IMR-90 (cell line): ENCODE measurements around the gene CLDN25. TPM values are rescaled to one million over a fixed set of nuclear protein-coding genes. Genes with fewer than 3 reads are reported as not detected.

Source experiments
- ATAC-seq: fragments of 200-7000 bp; cut with Tn5 transposase; 2 replicates; pipeline ENCODE4 v1.9.1; 2020; ENCODE audit warnings: low read depth, mild to moderate bottlenecking, moderate library complexity
- BruUV-seq: library from RNA; stranded (reverse); fragments of 400-500 nt; replicated peaks from 2 replicates; lab custom pipeline; 2021; lab: Mats Ljungman, UMichigan
- CTCF ChIA-PET: fragments of 300-600 bp; formaldehyde crosslinking; extraction: SDS; loops from one replicate; lab custom pipeline; 2021; ENCODE audit warnings: antibody characterized with exemption; lab: Yijun Ruan, JAX
- POLR2A ChIA-PET: fragments of 300-600 bp; sonication (Branson Sonifier 250); formaldehyde crosslinking; loops from one replicate; lab custom pipeline; 2022; ENCODE audit warnings: antibody characterized with exemption; ENCODE audit not compliant: unreplicated experiment; lab: Charles Lee
- DNase-seq: peaks from one replicate; pipeline ENCODE4 v3.0.0; 2013
- H2AFZ ChIP-seq: replicated peaks from 2 replicates; pipeline ENCODE3; 2013; ENCODE audit warnings: low read length, mild to moderate bottlenecking; ENCODE audit not compliant: poor library complexity
- H2AK5ac ChIP-seq: 2 replicates; pipeline ENCODE4 v1.6.1; 2013; ENCODE audit warnings: low read depth, low read length, inconsistent platforms
- H2AK9ac ChIP-seq: replicated peaks from 2 replicates; pipeline ENCODE3; 2013; ENCODE audit warnings: mild to moderate bottlenecking, low read depth, low read length, moderate library complexity; ENCODE audit not compliant: poor library complexity
- H2BK120ac ChIP-seq: 2 replicates; pipeline ENCODE4 v1.6.1; 2013; ENCODE audit warnings: low read depth, low read length, inconsistent platforms
- H2BK15ac ChIP-seq: 3 replicates; pipeline ENCODE4 v1.6.1; 2013; ENCODE audit warnings: low read depth, low read length, inconsistent platforms
- H2BK20ac ChIP-seq: 2 replicates; pipeline ENCODE4 v1.6.1; 2013; ENCODE audit warnings: low read depth, mild to moderate bottlenecking, inconsistent platforms, low read length, moderate library complexity
- H2BK5ac ChIP-seq: 2 replicates; pipeline ENCODE4 v1.6.1; 2013; ENCODE audit warnings: mild to moderate bottlenecking, low read depth, low read length, inconsistent platforms; ENCODE audit not compliant: poor library complexity, severe bottlenecking
- H3K14ac ChIP-seq: replicated peaks from 2 replicates; pipeline ENCODE4 v1.6.1; 2013; ENCODE audit warnings: low read depth, low read length, inconsistent platforms
- H3K18ac ChIP-seq: 2 replicates; pipeline ENCODE4 v1.6.1; 2013; ENCODE audit warnings: low read depth, low read length, control low read depth
- H3K23ac ChIP-seq: 2 replicates; pipeline ENCODE4 v1.6.1; 2013; ENCODE audit warnings: low read depth, low read length, inconsistent platforms
- H3K27ac ChIP-seq: 2 replicates; pipeline ENCODE4 v1.5.1; 2013; ENCODE audit warnings: mild to moderate bottlenecking, control low read depth, low read length; ENCODE audit not compliant: insufficient read depth
- H3K27me3 ChIP-seq: 2 replicates; pipeline ENCODE4 v1.6.1; 2013; ENCODE audit warnings: low read length; ENCODE audit not compliant: control insufficient read depth, insufficient read depth
- H3K36me3 ChIP-seq: 2 replicates; pipeline ENCODE4 v1.6.1; 2013; ENCODE audit warnings: low read length, mixed read lengths; ENCODE audit not compliant: control insufficient read depth, insufficient read depth
- H3K4ac ChIP-seq: 2 replicates; pipeline ENCODE4 v1.6.1; 2013; ENCODE audit warnings: low read depth, low read length, inconsistent platforms
- H3K4me1 ChIP-seq: 2 replicates; pipeline ENCODE4 v1.6.1; 2013; ENCODE audit warnings: low read length, mixed read lengths; ENCODE audit not compliant: control insufficient read depth, insufficient read depth
- H3K4me2 ChIP-seq: 2 replicates; pipeline ENCODE4 v1.6.1; 2013; ENCODE audit warnings: low read depth, mild to moderate bottlenecking, control low read depth, low read length, moderate library complexity
- H3K4me3 ChIP-seq: 2 replicates; pipeline ENCODE4 v1.5.1; 2013; ENCODE audit warnings: low read depth, mild to moderate bottlenecking, control low read depth, low read length, moderate library complexity; ENCODE audit not compliant: insufficient read depth
- H3K56ac ChIP-seq: 2 replicates; pipeline ENCODE4 v1.6.1; 2013; ENCODE audit warnings: low read length, inconsistent platforms; ENCODE audit not compliant: insufficient read depth; ENCODE audit errors: extremely low read depth
- H3K79me1 ChIP-seq, 2 experiments: 2 replicates each; pipeline ENCODE4 v1.6.1; 2013; ENCODE audit warnings: low read length in 2 of 2, inconsistent platforms in 1 of 2, low read depth in 1 of 2
- H3K9ac ChIP-seq: 2 replicates; pipeline ENCODE4 v1.6.1; 2013; ENCODE audit warnings: low read depth, low read length, control low read depth
- H3K9me1 ChIP-seq: 2 replicates; pipeline ENCODE4 v1.6.1; 2013; ENCODE audit warnings: low read length, inconsistent platforms; ENCODE audit not compliant: insufficient read depth
- H3K9me3 ChIP-seq: 2 replicates; pipeline ENCODE4 v1.6.1; 2013; ENCODE audit warnings: low read length; ENCODE audit not compliant: control insufficient read depth, insufficient read depth
- H4K20me1 ChIP-seq: 2 replicates; pipeline ENCODE4 v1.6.1; 2013; ENCODE audit warnings: low read length, inconsistent platforms; ENCODE audit not compliant: insufficient read depth
- H4K5ac ChIP-seq: 2 replicates; pipeline ENCODE4 v1.6.1; 2013; ENCODE audit warnings: mild to moderate bottlenecking, low read depth, low read length, control low read depth
- H4K8ac ChIP-seq, 2 experiments: 2 replicates each; pipeline ENCODE4 v1.6.1; 2013; ENCODE audit warnings: low read depth in 2 of 2, low read length in 2 of 2, control low read depth in 1 of 2, inconsistent platforms in 1 of 2
- H4K91ac ChIP-seq: 2 replicates; pipeline ENCODE4 v1.6.1; 2013; ENCODE audit warnings: low read depth, low read length, inconsistent platforms; ENCODE audit not compliant: insufficient read depth
- CEBPB ChIP-seq: IDR thresholded peaks from 2 replicates; pipeline ENCODE4 v1.6.1; 2012; ENCODE audit warnings: low read depth, low read length, improper control_type of control experiment
- CTCF ChIP-seq: conservative IDR thresholded peaks from 2 replicates; pipeline ENCODE4 v1.5.1; 2012; ENCODE audit warnings: mild to moderate bottlenecking, low read depth, low read length, improper control_type of control experiment
- ELK1 ChIP-seq: fragments of 150-350 bp; IDR thresholded peaks from 2 replicates; pipeline ENCODE4 v1.6.1; 2016; ENCODE audit warnings: low read depth, mild to moderate bottlenecking, low read length, moderate library complexity, borderline replicate concordance
- FOS ChIP-seq: fragments of 150-350 bp; IDR thresholded peaks from 2 replicates; pipeline ENCODE4 v1.6.1; 2016; ENCODE audit warnings: low read depth, low read length
- MAFK ChIP-seq: IDR thresholded peaks from 2 replicates; pipeline ENCODE4 v1.6.1; 2012; ENCODE audit warnings: low read depth, low read length, improper control_type of control experiment
- MAZ ChIP-seq: IDR thresholded peaks from 2 replicates; pipeline ENCODE4 v1.6.1; 2012; ENCODE audit warnings: low read depth, mild to moderate bottlenecking, low read length, improper control_type of control experiment, moderate library complexity, borderline replicate concordance
- MXI1 ChIP-seq: IDR thresholded peaks from 2 replicates; pipeline ENCODE4 v1.6.1; 2012; ENCODE audit warnings: low read depth, mild to moderate bottlenecking, low read length, moderate library complexity, borderline replicate concordance
- NFE2L2 ChIP-seq: fragments of 150-350 bp; IDR thresholded peaks from 2 replicates; pipeline ENCODE4 v1.6.1; 2016; ENCODE audit warnings: low read depth, mild to moderate bottlenecking, low read length
- RFX5 ChIP-seq: IDR thresholded peaks from 2 replicates; pipeline ENCODE4 v1.8.0; 2012; ENCODE audit warnings: low read depth, mild to moderate bottlenecking, low read length, moderate library complexity
- WGBS, 2 experiments: methylation state at CpG; one replicate each; pipeline versions ENCODE4 v1.1.5 to v1.1.7; 2013; ENCODE audit warnings: missing lambda C conversion rate in 2 of 2; ENCODE audit not compliant: insufficient read length in 1 of 2; ENCODE audit errors: extremely low coverage in 2 of 2; 5-methylcytosine and 5-hydroxymethylcytosine counted together
- dilution Hi-C: fragments of 300-500 bp; cut with HindIII; formaldehyde crosslinking; loops from one replicate; pipeline ENCODE4 v1.14.3; 2018; ENCODE audit warnings: low sequenced_read_pairs; ENCODE audit not compliant: unreplicated experiment
- in situ Hi-C: fragments of 300-500 bp; cut with MboI; formaldehyde crosslinking; loops from 3 replicates; pipeline ENCODE4 v1.14.3; 2019; ENCODE audit warnings: low sequenced_read_pairs, inconsistent platforms, mixed read lengths
- intact Hi-C: fragments of 100-400 bp; cut with micrococcal nuclease; formaldehyde crosslinking; loops from 2 replicates; pipeline ENCODE4 v1.10.0; 2022
- polyA plus RNA-seq, 3 experiments: library from polyadenylated mRNA; depleted of rRNA; stranded (reverse); fragments of >200 nt; gene quantifications; 2 replicates each; pipeline ENCODE4 v1.2.3, GENCODE V29; 2012; ENCODE audit warnings: low replicate concordance in 1 of 3
- total RNA-seq: library from RNA; depleted of rRNA; stranded (reverse); fragments of >200 nt; gene quantifications from 2 replicates; pipeline ENCODE4 v1.2.3, GENCODE V29; 2012

Gene CLDN25
- total and polyA plus RNA-seq, 2 of the 4 experiments (the other 2 are of a cell fraction): not detected

GRCh38 chr11:113829751-113830150 lies 50.2 kb downstream of the CLDN25 start:
- ChIA-PET CTCF (no interaction called here), POLR2A (no interaction called here)
- no peak overlapping the region for H3K4me3 ChIP-seq
- H3K18ac ChIP-seq: no peak overlapping the region
- ATAC-seq: no peak
- H3K27me3 ChIP-seq: no peaks in the 10 kb centered on the region
- no peaks in the 10 kb centered on the region for H3K9me3 ChIP-seq
- DNase-seq: no peak
- H4K5ac ChIP-seq: no peak overlapping the region
- H3K79me1 ChIP-seq: no peaks in the 10 kb centered on the region
- no peak overlapping the region for H2BK20ac ChIP-seq
- no peak overlapping the region for H2BK120ac ChIP-seq
- H4K91ac ChIP-seq: no peak overlapping the region
- BruUV-seq: no TSS peak
- no peaks in the 10 kb centered on the region for H4K20me1 ChIP-seq
- H3K9me1 ChIP-seq: peaks cover 2% of the 10 kb centered on the region; the same call in 1 of the 2 replicates
- H3K4me2 ChIP-seq: no peak overlapping the region
- H3K36me3 ChIP-seq: peaks cover 8% of the 10 kb centered on the region
- no CpG with 5 or more reads among the region's 2 CpGs for WGBS, 2 experiments
- no peak overlapping the region for H3K27ac ChIP-seq
- no peak overlapping the region for H2BK5ac ChIP-seq
- TF ChIP-seq NFE2L2 (no peak), MAFK (no peak), MAZ (no peak), CTCF (no peak), CEBPB (no peak), ELK1 (no peak), RFX5 (no peak), MXI1 (no peak), FOS (no peak)
- H3K4me1 ChIP-seq: peaks cover 2% of the 10 kb centered on the region; the same call in 1 of the 2 replicates
- no peak overlapping the region for H2AK9ac ChIP-seq
- H4K8ac ChIP-seq: no peak overlapping the region
- no peak overlapping the region for H3K9ac ChIP-seq
- H3K14ac ChIP-seq: no peak overlapping the region
- in situ Hi-C loops: no loop called here
- intact Hi-C loops: no loop called here
- no peak overlapping the region for H2AFZ ChIP-seq
- H3K4ac ChIP-seq: no peak overlapping the region
- H3K23ac ChIP-seq: no peak overlapping the region
- H2AK5ac ChIP-seq: no peak overlapping the region
- H3K56ac ChIP-seq: no peak overlapping the region
- dilution Hi-C loops: no loop called here
- H2BK15ac ChIP-seq: no peak overlapping the region
